ACHN (cell line): Measurements from ENCODE around the gene RPS6KA3.

ENCODE experiments used
- DNase-seq: peaks from one replicate; pipeline ENCODE4 v3.0.0-alpha.2; 2015
- in situ Hi-C: cut with HindIII; loops from 2 replicates; pipeline ENCODE4 v1.10.0; 2017; ENCODE audit warnings: low sequenced_read_pairs, low pct_ligation_motif_present, low pct_unique_long_range_greater_than_20kb

The RPS6KA3 gene

DNA sequence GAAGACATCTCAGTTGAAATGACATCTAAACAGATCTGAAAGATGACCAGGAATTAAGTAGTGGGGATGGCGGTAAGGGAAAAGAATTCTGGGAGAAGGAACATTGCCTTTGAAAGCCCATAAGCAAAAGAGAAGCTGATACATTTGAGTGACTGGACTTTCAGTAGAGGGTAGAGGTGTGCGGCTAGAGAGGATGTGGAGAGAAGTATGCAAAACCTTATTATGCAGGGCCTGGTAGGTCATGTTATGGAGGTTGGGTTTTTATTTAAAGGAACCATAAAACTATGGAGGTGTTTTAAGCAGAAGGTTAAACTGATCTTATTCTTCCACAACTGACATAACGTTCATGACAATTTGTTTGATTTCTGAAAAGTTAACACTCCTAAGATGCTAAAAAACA is 36.3 kb downstream of the RPS6KA3 start:
- DNase-seq: no peak
- in situ Hi-C loops: no loop called here

DNA sequence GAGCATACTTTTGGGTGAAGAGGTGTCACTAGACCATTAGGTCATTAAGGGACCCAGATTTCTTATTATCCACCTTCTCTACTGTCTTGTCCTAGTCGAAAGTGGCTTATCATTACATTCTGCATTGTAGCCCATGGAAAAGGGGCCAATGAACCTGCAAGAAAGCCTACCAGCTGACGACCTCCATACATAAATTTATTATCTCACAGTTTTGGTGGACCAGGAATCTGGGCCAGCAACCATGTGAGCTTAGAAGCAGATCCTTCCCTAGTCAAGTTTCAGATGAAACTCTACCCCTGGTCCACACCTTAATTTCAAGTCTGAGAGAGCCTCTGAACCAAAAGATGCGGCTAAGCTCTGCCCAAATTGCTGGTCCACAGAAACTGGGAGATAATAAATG is 37.6 kb downstream of the RPS6KA3 start:
- DNase-seq: no peak
- in situ Hi-C loops: no loop called here

DNA sequence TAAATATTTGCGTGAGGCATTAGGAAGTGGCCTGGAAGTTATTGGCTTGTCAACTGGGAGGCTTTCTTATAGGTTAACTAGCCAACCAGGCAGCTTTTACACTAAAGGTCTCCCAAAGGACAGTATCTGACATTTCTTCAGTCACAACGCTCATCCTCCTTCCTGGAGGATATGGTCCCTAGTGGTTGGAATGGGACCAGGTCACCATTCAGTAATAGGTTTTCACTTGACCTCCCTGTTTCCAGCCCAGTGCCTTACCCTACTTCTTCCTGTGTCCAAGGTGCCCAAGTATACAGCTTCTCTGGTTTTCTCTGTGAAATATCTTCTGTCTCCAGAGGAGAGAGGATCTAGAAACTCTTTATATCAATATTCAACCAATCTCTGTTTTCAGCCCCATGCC is 38.5 kb downstream of the RPS6KA3 start:
- in situ Hi-C loops: no loop called here
- DNase-seq: no peak

DNA sequence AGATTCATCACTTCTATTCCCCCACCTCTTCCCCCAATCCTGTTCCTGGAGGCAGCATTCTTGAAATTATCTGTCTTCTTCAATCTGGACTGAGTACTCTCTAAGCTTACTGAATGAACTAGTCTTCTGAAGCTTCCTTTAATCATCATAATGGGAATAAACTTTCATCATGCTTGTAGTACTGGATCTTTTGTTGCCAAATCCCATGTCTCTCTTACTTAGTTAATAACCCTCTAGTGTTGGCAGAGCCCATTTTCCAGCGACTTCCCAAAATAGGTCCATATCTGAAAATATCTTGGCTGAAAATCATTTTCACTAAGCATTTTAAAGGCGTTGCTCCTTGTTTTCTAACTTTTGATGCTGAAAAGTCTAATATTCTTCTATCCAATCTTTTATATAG is 39.6 kb downstream of the RPS6KA3 start:
- DNase-seq: no peak
- in situ Hi-C loops: no loop called here

DNA sequence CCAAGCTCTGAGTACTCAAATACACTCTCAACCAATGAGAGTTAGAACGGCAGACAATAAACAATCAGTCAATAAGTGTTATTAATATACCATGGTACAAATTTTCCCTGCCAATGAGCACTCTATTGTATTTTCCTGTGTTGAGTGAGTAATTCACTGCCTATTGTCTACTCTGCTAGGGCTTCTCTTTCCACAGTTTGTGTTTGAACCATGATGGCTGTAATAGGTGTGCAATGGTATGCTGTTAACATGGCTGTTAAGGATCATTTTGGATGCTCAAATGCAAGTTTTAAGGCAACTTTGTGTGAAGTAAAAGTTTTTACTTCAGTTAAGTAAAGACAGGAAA is 41.2 kb downstream of the RPS6KA3 start:
- in situ Hi-C loops: no loop called here
- no peak for DNase-seq

DNA sequence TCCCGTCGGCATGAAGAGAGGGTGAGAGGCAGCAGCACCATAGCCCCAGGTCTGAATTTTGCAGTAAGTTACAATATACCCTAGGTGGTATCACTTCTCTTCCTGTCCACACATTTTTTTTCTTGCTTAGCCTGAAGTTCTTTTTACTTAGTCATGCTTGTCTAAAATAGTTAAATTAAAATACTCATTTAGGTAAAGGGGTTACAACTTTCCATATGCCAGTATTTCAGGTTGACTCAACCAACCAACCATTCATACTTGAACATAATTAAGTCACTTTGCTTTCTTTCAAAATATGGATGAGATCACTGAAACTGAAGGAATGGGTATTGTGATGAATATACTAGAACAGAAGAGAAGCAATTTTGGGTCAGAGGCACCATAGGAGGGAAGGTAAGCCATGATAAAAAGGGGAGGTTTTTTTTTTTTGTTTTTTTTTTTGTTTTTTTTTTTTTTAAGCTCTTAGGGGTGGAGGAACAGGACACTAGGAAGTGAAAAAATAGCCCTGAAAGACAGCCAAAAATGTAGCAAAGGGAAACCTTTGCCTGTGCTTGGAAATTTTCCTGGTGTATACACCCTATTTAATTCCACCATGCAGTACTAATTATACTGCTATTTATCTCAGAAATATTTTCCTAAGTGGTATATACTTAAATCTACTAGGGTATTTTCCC is 41.8 kb downstream of the RPS6KA3 start:
- DNase-seq: no peak
- in situ Hi-C loops: no loop called here

DNA sequence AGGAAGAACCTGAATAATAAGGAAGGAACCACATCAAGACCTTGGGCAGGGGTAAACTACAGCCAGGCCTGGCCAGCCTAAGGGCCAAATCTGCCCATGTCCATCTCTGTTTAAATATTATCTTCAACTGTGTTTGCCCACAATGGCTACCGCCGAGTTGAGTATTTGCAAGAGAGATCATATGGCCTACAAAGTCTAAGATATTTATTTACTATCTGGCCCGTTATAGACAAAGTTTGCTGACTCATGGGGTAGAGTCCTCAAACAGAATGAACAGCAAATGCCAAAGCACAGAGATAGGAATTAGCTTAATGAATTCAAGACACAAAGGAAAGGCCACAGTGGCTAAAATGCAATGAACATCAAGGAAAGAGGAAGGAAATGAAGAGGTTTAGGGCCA is 44.8 kb downstream of the RPS6KA3 start:
- no peak for DNase-seq
- in situ Hi-C loops: no loop called here

DNA sequence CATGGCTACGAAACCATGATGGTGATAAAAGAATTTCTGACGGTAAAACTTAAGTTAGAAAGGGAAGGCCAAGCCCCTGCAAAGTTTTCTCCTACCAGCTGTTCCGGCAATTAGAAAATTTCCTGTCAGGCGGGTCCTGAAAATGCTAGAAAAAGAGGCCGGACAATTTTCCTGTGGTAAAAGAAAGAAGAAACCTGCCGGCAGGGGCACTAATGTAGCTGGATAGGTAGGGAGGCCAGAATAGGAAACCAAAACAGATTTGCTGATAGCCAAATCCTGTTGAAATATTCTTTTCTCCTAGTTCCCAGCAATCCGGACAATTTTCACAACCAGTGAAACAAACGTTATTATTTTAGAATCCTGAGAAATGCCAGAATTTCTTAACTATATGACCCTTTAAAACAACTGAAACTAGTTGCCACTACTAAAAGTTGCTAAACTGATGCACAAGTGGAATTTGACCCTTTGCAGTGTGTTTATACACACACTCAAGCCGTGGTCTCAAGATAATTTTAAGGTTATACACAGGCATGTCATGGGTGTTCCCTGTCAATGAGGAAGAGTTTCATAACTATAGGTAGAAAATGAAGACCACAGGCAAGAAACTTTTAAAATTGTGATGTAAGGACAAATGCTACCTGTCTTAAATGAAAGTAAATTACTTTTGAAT is 47.7 kb downstream of the RPS6KA3 start:
- in situ Hi-C loops: no loop called here
- DNase-seq: no peak

DNA sequence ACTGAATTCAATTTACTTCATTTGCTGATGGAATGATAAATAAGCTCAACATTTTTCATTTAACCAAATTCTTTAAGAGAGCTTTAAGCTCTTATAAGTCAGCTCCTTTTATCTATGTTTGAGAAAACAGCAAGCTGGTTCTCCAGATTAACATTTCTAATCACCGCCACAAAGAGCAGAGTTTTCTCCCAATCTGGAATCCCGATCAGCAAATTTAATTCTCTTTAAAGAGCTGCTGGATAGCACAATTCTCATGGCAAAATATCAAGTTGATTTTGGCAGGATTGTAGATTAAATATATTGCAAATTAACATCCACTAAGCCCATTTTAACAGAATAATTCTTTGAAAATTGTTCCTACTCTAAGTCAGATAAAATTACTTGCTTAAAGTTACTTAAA is 48.8 kb downstream of the RPS6KA3 start:
- in situ Hi-C loops: no loop called here
- DNase-seq: no peak

DNA sequence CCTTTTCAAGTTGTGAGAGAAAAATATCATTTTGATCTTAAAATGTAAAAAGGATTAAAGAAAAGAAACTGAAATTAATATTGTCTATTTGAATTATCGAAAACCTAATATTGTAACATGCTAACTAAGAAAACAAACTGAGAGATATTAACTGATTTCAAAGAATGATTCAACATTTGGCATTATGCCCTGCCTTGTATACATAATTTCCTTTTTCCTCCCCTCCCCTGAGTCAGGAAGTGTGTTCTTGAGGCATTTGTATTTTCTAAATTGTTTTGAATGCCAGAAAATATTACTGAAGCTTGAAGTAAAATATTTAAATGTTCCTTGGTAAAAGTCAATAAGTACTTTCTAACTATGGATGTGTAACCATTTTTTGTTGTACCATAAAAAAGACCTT is 49.4 kb downstream of the RPS6KA3 start:
- in situ Hi-C loops: no loop called here
- peak; percentile 34 for DNase-seq

DNA sequence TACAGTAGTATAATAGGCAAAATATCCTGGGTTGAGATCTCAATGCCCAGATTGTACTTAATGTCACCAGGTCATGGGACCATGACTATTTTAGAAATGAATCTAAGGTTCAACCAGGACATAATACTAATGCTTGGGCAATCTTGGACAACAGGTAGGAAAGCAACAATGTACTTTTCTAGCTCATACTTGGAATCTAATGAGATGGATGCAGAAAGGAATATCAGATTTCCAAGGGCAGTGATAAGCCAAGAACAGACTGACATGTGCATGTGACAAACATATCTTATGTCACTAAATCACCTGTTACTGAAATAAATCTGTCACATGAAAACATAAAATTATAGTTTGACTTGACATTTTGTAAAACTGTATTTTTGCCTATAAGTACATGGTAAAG is 51.1 kb downstream of the RPS6KA3 start:
- in situ Hi-C loops: no loop called here
- DNase-seq: no peak

DNA sequence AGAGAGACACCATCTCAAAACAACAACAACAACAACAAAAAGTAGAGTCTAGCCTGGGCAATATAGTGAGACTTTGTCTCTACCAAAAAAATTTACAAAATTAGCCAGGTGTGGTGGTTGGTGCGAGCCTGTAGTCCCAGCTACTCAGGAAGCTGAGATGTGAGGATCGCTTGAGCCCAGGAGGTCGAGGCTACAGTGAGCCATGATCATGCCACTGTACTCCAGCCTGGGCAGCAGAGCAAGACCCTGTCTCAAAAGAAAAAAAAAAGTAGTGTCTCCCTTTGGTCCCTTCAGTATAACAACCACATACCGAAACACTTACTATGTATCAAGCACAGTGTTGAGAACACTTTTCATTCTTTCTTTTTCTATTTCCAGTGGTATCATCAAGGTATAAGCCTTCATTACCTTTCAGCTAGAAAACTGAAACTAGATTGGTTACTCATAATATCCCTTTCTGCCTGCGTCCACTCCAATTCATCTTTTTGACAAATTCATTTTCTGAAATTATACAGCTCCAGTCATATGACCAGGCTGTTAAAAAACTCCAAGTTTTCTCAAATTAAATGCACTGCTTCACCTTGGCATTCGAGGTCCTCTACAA is 54.1 kb downstream of the RPS6KA3 start:
- no peak for DNase-seq
- in situ Hi-C loops: no loop called here

DNA sequence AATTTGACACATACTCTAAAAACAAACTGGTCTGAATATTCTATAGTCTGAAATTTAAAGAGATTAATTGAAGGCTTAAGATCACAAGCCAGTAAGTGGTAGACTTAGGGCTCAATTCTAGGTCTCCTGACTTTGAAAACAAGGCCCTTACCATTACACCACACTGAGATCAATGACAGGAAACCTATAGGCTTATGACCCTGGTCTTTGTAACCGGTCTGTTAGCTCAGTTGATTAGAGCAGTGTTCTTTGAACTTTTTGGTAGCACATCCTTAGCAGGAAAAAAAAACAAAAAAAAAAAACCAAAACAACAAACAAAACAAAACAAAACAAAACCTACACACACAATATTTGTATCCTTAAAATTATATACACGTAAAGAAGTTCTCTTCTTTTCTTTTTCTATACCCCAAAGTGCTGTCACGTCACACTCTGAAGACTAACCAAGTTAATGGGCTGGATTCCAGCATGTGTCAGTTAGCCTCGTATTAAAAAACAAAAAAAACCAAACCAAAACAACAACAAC is 55.4 kb downstream of the RPS6KA3 start:
- DNase-seq: no peak
- in situ Hi-C loops: no loop called here

DNA sequence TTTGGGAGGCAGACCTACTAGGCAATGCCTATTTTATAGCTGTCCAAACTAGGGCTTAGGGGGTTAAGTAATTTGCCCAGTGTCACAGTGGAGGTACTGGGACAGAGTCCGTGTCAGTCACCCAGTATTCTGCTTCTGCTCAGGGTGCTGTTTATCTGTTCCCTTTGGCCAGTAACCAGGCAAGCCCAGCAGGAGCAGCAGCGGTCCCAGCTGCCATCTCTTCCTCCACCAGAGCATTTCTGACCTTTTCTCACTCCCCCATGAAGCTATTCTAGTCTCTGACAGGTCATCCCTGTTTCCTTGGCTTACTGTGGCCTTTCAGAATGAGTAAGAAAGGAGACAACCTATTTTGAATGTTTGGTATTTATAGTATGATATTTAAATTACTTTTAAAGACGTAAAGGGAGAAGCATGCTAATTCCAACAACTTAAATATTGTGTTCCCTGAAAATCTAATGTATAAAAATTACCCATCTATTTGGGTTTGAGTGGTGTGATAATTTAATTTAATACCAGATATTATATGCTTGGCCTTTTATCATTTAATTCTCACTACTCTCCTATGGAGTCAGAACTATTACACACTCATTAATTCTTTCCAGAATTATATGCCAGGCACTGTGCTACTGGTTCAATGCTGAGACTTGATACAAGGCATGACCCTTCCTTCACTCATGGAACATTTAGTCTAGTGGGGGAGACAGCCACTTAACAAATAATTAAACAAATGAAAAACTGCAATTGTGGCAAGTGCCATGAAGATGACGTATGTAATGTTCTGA is 60.6 kb downstream of the RPS6KA3 start:
- no peak for DNase-seq

DNA sequence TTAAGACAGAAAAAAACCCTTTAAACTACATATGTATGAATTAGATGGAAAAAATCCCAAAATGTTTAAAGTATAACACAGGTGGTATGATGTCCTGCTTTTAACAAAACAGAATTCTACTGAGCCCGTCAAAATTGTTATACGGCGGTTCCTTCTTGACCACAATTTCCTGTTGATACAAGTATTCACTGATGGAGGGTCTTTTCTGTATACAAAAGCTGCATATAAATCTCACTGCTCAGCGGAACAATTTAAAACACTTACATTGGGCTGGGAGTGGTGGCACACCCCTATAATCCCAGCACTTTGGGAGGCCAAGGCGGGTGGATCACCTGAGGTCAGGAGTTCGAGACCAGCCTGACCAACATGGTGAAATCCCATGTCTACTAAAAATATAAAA is 62.4 kb downstream of the RPS6KA3 start:
- no peak for DNase-seq
- in situ Hi-C loops: no loop called here

More for the DNA sequence above, 60.6 kb downstream of the RPS6KA3 start:
- in situ Hi-C loops: no loop called here

DNA sequence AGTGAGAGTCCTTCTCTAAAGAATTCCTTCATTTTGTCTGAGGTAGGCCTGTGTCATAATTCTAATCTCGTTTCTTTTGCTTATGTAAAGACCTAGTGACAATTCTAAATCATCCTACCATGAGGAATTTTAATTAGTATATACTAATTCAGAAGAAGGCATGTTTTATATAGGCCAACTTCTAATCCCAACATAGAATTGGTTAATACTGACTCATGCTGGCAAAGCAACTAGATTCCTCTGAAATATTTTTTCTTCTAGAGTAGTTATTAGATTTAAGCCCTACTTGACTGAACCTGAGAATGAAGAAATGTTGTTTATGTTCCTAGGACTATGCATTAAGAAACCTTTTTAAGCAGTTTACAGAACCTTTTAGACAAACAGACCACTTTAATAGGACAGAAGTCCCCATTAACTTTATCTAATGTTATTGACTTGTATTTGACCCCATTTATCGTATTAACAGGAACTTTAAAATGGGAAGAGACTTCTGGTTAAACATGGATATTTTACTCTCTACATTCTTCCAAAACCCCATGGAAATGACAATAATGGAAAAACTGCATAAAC is 69.0 kb downstream of the RPS6KA3 start:
- DNase-seq: no peak
- in situ Hi-C loops: no loop called here

DNA sequence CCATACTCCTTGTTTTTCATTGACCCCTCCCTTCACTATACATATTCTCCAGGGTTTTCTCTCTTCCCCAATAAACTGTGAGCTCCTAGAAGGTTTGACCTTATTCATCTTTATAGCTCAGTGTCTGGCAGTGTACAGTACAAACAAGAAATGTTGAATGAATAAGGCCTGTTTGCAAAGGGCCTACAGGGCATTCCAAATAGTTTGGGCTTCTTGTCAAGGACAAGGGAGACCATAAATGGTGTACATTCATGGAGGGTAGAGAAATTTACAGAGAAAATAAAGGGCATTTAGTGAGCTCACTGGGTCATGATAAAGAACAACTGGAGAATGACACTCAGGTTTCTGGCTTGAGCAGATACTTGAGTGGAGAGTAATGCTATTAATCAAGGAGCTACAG is 77.5 kb downstream of the RPS6KA3 start:
- in situ Hi-C loops: no loop called here
- no peak for DNase-seq

DNA sequence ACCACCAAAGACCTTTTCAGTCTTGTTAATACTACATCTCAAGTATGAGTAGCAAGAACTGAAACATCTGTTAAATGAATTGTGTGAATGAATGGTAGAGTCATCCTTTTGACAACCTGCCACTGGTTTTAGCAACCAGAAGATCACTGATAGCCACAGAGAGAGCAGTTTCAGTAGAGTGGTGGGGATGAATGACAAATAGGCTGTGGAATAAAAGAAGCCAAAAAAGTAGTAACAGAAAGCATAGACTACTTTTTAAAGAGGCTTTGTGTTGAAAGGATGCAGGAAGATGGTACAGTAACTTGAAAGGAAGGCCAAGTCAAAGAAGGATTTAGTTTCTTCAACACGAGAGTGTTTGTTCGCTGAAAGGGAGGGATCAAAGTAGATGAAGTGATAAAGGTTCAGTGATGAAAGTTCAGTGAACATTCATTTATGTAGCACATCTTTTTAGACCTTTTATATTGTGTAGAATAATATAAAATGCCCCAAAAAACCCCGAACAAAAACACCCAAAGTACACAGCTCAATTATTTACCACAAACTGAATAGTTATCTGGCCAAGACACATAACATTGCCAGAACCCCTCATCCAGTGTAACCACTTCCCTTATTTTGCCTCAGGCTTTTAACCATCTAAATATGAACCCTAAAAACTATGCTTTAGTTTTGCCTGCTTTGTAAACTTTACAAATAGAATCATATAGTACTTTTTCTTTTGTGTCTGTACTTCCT is 84.9 kb downstream of the RPS6KA3 start:
- no peak for DNase-seq
- in situ Hi-C loops: no loop called here
